Upper lobe of left lung (tissue), 6 donors: ENCODE measurements around the gene VSTM2B. TPM values are rescaled to one million over a fixed set of nuclear protein-coding genes. Genes with fewer than 3 reads are reported as not detected.

Source experiments
- ATAC-seq, 2 donors: fragments of 200-7000 bp; cut with Tn5 transposase; one replicate each; pipeline ENCODE4 v1.9.1; 2022; ENCODE audit warnings: mild to moderate bottlenecking in 2 of 2, moderate library complexity in 2 of 2; ENCODE audit not compliant: low FRiP score in 2 of 2
- DNase-seq, 2 donors: peaks; one replicate each; pipeline ENCODE4 v3.0.0-alpha.2; 2019 to 2020
- H3K27ac ChIP-seq, 4 donors: fragments of 200-600 bp; sonication (generic); one replicate each; pipeline ENCODE4 v1.5.1; 2016 to 2019
- H3K27me3 ChIP-seq, 4 donors: fragments of 200-600 bp; sonication (generic); one replicate each; pipeline ENCODE4 v1.5.1; 2017 to 2019
- H3K36me3 ChIP-seq, 4 donors: fragments of 200-600 bp; sonication (generic); one replicate each; pipeline ENCODE4 v1.5.1; 2016 to 2019
- H3K4me1 ChIP-seq, 4 donors: fragments of 200-600 bp; sonication (generic); one replicate each; pipeline ENCODE4 v1.5.1; 2018 to 2019
- H3K4me3 ChIP-seq, 4 donors: fragments of 200-600 bp; sonication (generic); one replicate each; pipeline ENCODE4 v1.5.1; 2017 to 2019; ENCODE audit warnings: mild to moderate bottlenecking in 2 of 4, moderate library complexity in 1 of 4
- H3K9me3 ChIP-seq, 4 donors: fragments of 200-600 bp; sonication (generic); one replicate each; pipeline ENCODE4 v1.5.1; 2018 to 2019
- CTCF ChIP-seq, 6 experiments: fragments of 450-650 bp in 4 of 6; fragments of 200-600 bp in 2 of 6; sonication (generic) in 2 of 6; IDR thresholded peaks; one replicate each; pipeline ENCODE4 v1.5.1; 2016 to 2019; ENCODE audit warnings: antibody characterized with exemption in 6 of 6
- EP300 ChIP-seq, 4 donors: sonication (generic); formaldehyde crosslinking; IDR thresholded peaks; one replicate each; pipeline ENCODE4 v1.5.1; 2017; ENCODE audit warnings: antibody characterized with exemption in 4 of 4, control low read depth in 2 of 4
- POLR2A ChIP-seq, 4 donors: fragments of 450-650 bp; IDR thresholded peaks; one replicate each; pipeline ENCODE4 v1.5.1; 2016 to 2017; ENCODE audit warnings: antibody characterized with exemption in 4 of 4, mild to moderate bottlenecking in 2 of 4
- POLR2AphosphoS5 ChIP-seq, 2 donors: sonication (generic); formaldehyde crosslinking; IDR thresholded peaks; one replicate each; pipeline ENCODE4 v1.5.1; 2017; ENCODE audit warnings: antibody characterized with exemption in 2 of 2
- WGBS, 2 donors: methylation state at CpG; one replicate each; pipeline ENCODE4 v1.1.5; 2017 to 2018; 5-methylcytosine and 5-hydroxymethylcytosine counted together
- total RNA-seq, 6 donors: library from RNA; depleted of rRNA in 4 of 6; stranded (reverse); fragments of >200 nt in 4 of 6; gene quantifications; one replicate each; pipeline versions ENCODE4 v1.1.0 to v1.2.1, GENCODE V29; 2016 to 2021
- donor health status: DM: no; HTN: no; CAD: no; lungs with moderate emphysema.
- donor health status: DM: no; HTN: yes; CAD: no; lungs with severe emphysema.

The VSTM2B gene
- total RNA-seq, 6 donors from 2014 or later, result not detected

- Histone ChIP-seq H3K27me3 (peaks cover 0 to 42% (median 24%) of the 10 kb centered on the region in 4 donors), H3K36me3 (no peaks in the 10 kb centered on the region), H3K9me3 (no peaks in the 10 kb centered on the region), H3K4me1 (peaks cover 23 to 36% (median 28%) of the 10 kb centered on the region in 4 donors), H3K4me3 (no peak overlapping the region), H3K27ac (no peak overlapping the region)
- no peak for ATAC-seq
- no peak for TF ChIP-seq CTCF (IDR thresholded peaks at IDR 0.05)
- TF ChIP-seq POLR2AphosphoS5 (IDR thresholded peaks at IDR 0.05), result no peak
- TF ChIP-seq EP300 (IDR thresholded peaks at IDR 0.05), result no peak
- TF ChIP-seq POLR2A (IDR thresholded peaks at IDR 0.05), result no peak
- no peak for DNase-seq
- WGBS, 2 donors, result 72 to 95% methylated on average over 2 of the region's 2 CpGs
Observed at GRCh38 chr19:29523568-29523967, 2.2 kb upstream of the VSTM2B start.

- Histone ChIP-seq H3K4me3 (no peak overlapping the region), H3K27me3 (peaks cover 0 to 50% (median 29%) of the 10 kb centered on the region in 4 donors), H3K27ac (no peak overlapping the region), H3K9me3 (no peaks in the 10 kb centered on the region), H3K4me1 (peaks cover 26 to 44% (median 33%) of the 10 kb centered on the region in 4 donors), H3K36me3 (no peaks in the 10 kb centered on the region)
- DNase-seq (no peak), ATAC-seq (no peak)
- 8 to 11% methylated on average over 4 to 12 of the region's 14 CpGs for WGBS, 2 donors
- TF ChIP-seq POLR2AphosphoS5 (IDR thresholded peaks at IDR 0.05) (no peak), POLR2A (IDR thresholded peaks at IDR 0.05) (no peak), CTCF (IDR thresholded peaks at IDR 0.05) (no peak), EP300 (IDR thresholded peaks at IDR 0.05) (no peak)
Observed at GRCh38 chr19:29524201-29524911, 1.4 kb upstream of the VSTM2B start.

GRCh38 chr19:29524912-29525831 lies 622 bp upstream of the VSTM2B start:
- Histone ChIP-seq H3K9me3 (no peaks in the 10 kb centered on the region), H3K27ac (no peak overlapping the region), H3K27me3 (peaks cover 0 to 59% (median 33%) of the 10 kb centered on the region in 4 donors), H3K36me3 (no peaks in the 10 kb centered on the region), H3K4me1 (peaks cover 26 to 52% (median 33%) of the 10 kb centered on the region in 4 donors), H3K4me3 (no peak overlapping the region)
- ATAC-seq (no peak), DNase-seq (peak in 1 of 2 donors; percentile 80)
- WGBS, 2 donors, result 0 to 2% methylated on average over 2 to 37 of the region's 80 CpGs
- no peak for TF ChIP-seq EP300 (IDR thresholded peaks at IDR 0.05)
- TF ChIP-seq CTCF (IDR thresholded peaks at IDR 0.05), result no peak
- TF ChIP-seq POLR2AphosphoS5 (IDR thresholded peaks at IDR 0.05), result no peak
- TF ChIP-seq POLR2A (IDR thresholded peaks at IDR 0.05), result no peak

- Histone ChIP-seq H3K4me1 (peaks cover 26 to 53% (median 33%) of the 10 kb centered on the region in 4 donors), H3K27me3 (peaks cover 0 to 69% (median 38%) of the 10 kb centered on the region in 4 donors), H3K9me3 (no peaks in the 10 kb centered on the region), H3K4me3 (peak overlapping the region in 2 of 4 donors; percentile 6 to 10), H3K27ac (no peak overlapping the region), H3K36me3 (no peaks in the 10 kb centered on the region)
- DNase-seq, result peak in 1 of 2 donors; percentile 75
- no peak for ATAC-seq
- TF ChIP-seq POLR2A (IDR thresholded peaks at IDR 0.05), result no peak
- TF ChIP-seq CTCF (IDR thresholded peaks at IDR 0.05), result no peak
- no peak for TF ChIP-seq EP300 (IDR thresholded peaks at IDR 0.05)
- TF ChIP-seq POLR2AphosphoS5 (IDR thresholded peaks at IDR 0.05), result no peak
- WGBS, 2 donors, result 0 to 3% methylated on average over 6 to 40 of the region's 79 CpGs
Observed at GRCh38 chr19:29526730-29527499, 1.1 kb downstream of the VSTM2B start.
